NCI-H2171 (cell line): ENCODE data around the gene MMAB.
A peak's percentile ranks its signal among the peaks of the same experiment; 100 is the strongest.
"Not testable (repeated sequence)": the region's sequence is repeated elsewhere in the genome, so short reads cannot be mapped to it uniquely, and the experiment has no call there.

ENCODE experiments used
- DNase-seq: peaks from one replicate; lab custom pipeline; 2025; lab: John Stamatoyannopoulos, UW

The MMAB gene

DNA sequence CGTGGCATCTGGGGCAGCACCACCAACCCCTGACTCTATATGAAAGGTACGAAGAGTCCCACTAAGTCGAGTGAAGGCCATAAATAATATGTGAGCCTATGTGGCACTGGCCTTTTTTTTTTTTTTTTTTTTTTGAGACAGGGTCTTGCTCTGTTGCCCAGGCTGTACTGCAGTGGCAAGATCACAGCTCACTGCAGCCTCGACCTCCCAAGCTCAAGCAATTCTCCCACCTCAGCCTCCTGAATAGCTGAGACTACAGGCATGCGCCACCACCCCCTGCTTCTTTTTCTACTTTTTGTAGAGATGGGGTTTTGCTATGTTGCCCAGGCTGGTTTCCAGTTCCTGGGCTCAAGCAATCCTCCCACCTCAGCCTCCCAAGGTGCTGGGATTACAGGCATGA is 28.8 kb upstream of the MMAB start:
- not testable (repeated sequence) for DNase-seq

DNA sequence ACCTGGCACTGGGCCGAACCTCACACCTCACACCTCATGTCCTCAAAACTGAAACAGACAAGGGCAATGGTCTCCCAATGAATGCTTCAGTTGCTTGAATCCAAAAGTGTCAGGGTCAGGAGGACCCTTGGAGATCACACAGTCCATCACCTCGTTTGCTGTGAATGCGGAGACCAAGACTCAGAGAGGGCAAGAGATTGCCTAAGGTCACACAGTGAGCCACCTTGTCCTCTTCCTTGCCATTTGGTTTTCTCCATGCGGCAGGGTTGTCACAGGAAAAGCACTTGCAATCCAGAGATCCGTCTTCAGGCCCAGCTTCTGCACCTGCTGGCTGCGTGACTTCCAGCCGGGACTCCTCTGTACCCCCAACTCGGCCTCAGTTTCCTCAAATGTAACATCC is 28.3 kb upstream of the MMAB start:
- DNase-seq: no peak

DNA sequence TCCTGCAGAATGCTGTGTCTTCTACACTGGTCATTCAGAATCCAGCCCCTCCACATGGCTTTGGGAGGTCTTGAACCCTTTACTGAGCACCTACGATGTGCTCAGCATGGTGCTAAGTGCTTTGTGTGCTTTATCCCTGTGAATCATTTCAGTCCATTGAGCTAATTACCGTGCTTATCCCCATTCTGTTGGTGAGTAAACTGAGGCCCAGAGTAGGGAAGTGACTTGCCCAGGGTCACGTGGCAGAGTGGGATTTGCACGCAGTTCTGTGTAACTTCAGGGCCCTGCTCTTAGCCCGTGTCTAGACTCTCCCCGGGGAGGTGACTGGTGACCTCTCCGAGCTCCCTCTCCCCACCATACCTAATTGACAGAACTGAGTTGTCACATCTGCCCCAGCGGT is 27.7 kb upstream of the MMAB start:
- DNase-seq: no peak

DNA sequence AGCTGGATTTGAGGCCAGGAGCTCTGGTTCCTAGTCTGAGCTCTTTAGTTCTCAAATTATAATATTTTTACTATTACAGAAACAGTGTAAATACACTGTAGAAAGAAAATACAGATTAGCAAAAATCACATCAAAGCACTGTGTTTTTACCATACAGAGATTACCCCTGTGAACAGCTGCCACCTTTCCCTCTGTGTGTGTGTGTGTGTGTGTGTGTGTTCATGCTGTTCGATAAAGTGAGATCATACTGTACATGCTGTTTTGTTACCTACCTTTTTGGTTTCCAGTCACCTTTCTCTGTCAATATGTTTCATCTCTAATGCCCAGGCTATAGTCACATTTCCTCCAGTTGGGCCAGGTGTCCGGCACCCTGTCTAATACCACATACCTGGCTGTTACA is 27.2 kb upstream of the MMAB start:
- no peak for DNase-seq

DNA sequence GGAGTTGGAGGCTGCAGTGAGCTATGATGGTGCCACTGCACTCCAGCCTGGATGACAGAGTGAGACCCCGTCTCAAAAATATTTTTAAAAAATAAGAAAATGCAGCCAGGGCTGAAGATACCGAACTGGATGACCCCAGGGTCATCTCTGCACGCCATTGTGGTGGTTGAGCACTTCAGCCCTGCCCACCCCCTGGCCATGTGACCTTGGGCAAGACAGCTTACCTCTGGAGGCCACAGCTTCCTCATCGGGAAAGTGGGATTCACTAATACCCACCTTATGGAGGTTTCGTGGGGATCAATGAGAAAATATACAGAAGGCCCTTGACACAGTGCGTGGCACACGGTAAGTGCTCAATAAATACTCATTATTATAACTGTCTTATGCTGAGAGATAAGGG is 25.8 kb upstream of the MMAB start:
- no peak for DNase-seq

DNA sequence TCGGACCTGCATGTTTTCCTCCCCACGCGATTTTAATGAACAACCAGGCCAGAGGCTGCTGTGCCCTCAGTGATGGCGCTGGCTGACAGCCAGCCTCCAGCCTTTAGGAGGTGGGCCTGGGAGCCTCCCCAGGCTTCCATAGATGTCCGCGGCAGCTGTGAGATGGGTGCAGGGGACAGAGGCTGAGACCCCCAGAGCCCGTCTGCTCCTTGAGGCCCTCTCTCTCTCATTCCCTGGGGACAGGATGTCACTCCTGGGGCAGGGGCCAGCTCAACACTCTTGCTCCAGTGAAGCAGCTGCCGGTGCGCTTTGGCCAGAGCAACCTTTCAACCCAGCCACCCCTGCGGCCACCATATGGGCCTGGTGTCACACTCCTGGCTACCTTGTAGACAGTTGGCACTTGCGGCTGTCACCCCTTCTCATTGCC is 25.1 kb upstream of the MMAB start:
- DNase-seq: no peak

DNA sequence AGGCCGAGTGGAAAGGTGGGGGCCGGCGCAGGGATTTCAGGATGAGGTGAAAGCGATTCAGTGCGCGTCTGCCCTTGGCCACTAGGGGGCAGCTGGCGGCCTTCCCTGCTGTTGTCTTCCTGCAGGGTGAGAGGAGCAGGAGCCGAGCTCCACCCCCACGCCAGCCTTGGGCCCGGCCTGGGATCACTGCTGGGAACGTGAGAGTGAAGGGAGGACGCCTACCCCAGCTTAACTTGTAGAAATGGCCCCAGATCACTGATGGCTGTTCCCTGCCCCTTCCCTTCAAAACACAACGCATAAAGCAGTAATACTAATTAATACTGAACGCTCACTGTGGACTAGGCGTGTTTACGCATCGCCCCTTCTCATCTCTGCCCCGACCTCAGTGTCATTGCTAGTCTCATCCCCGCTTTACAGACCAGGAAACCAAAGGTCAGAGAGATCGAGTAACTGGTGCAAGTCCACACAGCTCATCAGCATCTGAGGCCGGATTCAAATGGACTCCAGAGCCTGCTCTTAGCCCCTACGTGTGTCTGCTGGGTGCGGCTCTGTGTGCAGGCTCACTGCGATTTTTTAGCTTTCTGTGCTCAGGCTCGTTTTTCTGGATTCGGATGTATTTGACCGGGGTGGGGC is 24.6 kb upstream of the MMAB start:
- peak; percentile 82 for DNase-seq

DNA sequence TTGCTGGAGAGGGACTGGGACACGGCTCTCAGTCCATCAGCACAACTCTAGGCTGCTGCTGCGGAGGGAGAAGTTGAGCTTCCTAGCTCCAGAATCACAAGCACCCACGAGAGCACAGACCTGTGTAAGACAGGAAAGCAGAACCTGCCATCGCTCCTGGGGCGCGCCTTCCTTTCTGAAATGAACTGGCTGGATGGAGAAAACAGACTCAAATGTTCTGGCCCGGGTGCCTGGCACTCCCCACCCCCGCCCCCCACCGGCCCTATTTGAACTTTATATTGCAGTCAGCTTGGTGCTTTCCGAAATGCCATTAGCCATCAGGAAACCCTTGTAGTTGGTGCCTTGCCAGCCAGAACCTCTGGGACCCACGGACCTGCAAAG is 24.1 kb upstream of the MMAB start:
- DNase-seq: no peak

DNA sequence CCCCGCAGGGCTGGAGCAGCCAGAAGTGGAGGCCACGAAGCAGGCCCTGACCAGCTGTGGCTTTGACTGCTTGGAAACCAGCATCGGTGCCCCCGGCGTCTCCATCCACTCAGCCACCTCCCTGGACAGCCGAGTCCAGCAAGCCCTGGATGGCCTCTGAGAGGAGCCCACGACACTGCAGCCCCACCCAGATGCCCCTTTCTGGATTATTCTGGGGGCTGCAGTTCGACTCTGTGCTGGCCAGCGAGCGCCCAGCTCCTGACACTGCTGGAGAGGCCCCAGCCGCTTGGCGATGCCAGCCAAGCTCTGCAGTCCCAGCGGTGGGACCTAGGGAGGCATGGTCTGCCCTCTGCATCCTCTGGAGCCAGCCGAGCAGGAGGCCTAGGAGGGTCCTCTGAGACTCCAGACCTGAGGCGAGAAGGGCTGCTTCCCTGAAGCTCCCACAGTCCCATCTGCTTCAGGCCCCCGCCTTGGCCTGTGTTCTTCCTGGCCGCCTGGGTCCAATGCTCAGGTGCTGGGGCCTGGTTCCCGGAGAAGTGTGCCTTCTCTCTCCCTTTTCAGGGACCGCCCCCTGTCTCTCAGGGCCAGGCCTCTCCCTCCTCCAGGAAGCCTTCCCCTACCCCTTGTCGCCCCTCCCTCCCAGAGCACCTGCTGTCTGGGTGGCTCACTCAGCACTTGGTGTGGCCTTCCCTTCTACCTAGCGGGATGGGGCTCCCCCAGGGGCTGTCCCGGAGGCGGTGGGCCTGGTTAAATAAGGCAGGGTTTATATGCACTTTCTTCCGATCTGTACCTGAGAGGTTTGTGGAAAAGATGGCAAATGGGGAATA is 23.3 kb upstream of the MMAB start:
- DNase-seq: peak; percentile 53

DNA sequence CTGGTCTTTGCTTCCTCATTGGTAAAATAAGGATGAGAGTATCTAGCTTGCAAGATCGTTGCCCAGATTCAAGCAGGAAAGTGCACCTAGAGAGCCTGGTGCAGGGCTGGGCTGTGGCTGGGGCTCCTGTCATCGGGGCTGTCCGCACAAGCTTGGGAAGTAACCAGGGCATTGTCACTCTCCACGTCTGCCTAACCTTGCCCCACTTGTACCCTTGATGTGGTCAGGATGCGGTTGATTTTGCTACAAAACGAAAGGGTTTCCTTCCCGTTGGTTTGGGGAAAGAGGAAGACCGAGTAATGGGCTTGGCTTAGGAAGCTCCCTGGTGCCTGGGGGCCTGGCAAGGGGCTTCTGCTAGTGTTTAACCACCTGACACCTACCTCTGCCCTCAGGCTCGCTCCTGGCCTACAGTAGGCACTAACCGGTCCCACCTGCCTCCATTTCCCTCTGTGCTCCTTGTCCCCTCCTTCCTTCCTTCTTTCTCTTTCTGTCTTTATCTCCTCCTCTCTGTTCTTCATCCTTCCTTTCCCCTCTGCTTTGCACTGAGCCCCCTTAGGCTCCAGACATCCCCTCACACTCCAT is 22.1 kb upstream of the MMAB start:
- no peak for DNase-seq

DNA sequence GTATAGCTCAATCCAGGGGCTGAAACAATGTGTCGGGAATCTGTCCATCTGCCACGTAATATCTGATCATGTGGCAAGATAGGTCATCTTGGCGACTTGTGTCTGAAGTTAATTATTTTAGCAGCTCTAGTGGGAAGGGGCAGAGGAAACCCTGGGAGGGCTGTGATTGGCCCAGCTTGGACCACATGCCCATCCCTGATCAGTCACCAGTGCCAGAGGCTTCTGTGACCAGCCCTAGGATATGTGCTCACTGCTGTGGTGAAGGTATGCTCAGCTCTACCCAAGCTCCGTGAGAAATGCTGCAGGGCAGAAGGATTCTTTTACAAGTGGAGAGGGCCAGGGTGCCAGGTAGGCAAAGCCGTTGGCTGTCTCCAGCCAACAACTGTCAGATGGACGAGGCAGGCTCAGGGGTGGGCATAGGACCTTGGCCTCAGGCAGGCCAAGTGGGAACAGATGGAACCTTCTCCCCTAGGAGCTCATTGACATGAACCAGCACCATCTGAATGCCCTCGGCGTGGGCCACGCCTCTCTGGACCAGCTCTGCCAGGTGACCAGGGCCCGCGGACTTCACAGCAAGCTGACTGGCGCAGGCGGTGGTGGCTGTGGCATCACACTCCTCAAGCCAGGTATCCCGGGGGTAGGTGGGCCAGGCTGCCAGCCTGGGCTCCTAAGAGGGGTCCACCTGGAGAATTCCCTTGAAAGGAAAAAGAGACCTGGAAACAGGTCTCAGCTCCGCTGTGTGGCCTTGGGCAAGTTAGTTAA is 21.4 kb upstream of the MMAB start:
- DNase-seq: no peak

DNA sequence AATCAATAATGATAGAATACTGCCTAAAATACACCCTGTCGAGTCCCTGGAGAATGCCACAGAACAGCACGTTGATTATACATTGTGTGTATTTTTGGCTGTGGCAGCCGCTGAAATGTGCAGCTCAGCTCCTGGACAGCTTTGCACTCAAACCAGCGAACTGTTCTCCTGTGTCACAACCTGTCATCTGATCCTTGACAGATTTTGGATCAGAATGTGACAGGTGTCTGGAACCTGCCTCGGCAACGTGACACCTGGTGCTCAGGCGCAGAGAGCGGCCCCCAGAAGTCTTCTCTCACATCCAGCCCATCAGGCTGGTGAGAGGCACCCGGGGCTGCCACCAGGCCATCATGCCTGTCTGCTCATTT is 19.6 kb upstream of the MMAB start:
- peak; percentile 95 for DNase-seq

DNA sequence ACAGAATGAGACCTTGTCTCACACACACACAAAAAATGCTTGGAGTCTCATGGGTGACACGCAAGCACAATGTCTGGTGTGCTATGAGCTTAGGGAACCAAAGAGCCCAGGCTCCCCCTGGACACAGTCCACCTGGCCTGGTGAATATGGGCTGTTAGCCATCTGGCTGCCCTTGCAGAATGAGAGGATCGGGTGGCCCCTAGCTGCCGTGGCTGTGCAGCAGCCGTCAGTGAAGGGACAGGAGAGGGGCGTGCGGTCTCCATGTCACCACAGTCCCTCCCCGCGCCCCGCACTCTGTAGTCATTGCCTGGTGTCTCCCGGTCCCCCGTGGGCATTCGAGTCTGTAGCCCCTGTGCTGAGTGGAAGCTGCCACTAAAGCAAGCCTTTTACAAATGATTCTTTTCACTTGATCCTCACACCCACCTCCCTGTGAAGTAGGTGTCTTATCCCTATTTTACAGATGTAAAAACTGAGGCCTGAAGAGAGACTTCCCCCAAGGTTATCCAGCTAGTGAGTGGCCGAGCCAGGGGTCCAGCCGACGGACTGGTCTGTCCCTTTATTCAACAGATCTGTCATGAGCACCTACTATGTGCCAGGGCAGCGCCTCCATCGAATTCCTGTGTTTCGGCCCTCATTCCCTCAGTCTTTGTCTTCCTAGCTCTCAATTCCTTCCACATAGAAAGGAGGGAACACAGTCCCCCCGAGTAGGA is 19.0 kb upstream of the MMAB start:
- DNase-seq: no peak

DNA sequence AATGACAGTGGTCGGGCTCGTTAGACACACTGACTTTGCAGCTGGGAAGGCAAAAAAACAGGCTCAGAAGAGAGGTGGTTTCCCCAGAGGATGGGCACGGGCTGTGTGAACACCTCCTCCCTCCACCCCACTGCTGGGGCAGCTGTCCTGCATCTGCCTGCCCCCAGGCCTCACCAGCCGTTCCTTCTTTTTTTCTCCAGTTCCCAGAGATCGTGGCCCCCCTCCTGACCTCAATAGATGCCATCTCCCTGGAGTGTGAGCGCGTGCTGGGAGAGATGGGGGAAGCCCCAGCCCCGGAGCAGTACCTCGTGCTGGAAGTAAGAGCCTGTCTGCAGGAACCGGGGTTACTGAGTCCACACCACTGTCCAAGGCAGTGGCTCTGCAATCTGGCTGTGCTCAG is 17.7 kb upstream of the MMAB start:
- peak; percentile 21 for DNase-seq

DNA sequence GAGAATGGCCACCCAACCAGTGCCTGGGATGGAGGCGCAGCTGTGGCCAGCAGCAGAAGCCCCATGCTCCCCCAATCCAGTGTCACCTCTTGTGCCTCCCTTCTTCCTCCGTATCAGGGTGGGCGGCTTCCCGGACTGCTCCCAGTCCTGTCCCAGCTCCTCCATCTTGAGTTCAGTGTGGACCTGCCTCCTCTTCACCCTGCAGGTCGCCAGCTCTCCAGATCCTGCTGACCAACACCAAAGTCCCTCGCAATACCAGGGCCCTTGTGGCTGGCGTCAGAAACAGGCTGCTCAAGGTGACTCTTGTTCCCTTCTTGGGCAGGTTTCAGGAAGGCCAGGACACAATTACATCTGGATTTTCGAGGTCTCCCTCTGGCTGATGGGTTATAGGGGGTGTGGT is 17.3 kb upstream of the MMAB start:
- no peak for DNase-seq

DNA sequence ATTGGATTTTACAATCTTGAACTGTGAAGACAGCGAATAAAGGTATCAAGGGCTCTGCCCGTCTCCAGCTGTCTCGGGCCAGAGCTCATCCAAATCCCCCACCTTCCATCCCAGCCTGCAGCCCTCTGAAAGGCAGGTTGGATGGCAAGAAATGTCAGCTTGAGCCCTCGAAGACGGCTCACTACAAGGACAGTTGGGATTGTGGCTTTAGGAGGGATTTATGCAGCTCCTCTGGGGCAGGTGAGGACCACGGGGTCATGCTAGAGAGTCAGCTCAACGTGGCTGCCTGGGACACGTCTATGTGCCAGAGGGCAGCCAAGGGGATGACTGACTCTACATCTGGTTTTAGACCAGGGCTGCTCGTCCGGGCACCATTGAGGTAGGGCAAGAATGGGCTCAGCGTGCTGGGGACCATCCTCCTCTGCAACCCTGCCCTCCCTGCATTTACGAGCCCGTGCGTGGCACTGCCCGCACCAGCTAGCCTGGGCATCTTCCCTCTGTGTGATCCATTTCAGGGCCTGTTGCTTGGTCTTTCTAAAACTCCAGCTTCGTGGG is 16.5 kb upstream of the MMAB start:
- DNase-seq: no peak

DNA sequence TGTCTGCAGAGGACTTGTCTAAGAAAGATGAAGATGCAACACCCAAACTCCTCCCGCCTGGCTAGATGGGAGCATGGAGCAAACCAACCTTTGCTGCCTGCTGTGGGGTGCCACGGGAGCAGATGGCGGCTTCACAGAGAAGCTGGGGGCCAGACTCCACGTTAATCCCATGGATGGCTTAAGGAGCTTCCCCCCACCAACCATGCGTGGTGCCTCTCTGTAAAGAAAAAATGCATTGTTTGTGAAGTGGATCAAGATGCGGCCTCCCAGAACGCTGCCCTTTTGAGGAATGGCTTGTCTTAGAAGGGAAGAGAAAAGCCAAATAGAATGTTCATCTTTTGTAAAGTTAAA is 15.9 kb upstream of the MMAB start:
- no peak for DNase-seq

DNA sequence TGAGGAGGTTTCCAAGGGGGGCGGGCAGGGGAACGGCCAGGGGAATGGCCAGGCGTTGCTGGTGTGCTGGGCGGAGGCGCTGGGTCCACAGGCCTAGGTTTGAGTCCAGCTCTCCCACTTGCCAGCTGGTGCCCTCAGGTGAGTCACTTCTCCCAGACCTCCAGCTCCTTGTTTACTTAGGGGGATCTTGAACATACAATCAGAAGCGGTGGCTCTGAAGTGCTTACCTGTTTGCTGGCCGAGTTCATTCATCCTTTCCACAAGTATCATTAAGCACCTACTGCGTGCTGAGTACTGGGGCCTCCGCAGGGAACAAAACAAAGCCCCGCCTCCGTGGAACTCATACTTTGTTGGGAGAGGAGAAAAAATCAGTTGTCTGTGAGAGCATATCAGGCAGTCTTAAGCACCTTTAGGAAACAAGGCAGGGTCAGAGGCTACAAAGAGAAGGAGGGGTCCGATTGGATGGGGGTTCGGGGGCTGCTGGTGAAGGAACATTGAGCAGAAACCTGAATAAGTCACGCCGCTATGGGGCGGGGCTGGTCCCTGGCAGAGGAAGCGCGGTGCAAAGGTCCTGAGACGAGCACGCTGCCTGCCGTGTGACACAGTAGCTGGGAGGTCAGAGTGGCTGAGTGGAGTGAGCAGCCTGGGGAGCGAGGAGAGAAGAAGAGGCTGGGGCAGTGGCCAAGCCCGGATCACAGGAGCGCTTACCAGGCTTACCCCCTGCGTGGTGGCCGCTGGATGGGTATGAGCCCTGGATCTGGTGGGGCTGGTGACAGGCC is 15.3 kb upstream of the MMAB start:
- DNase-seq: no peak

DNA sequence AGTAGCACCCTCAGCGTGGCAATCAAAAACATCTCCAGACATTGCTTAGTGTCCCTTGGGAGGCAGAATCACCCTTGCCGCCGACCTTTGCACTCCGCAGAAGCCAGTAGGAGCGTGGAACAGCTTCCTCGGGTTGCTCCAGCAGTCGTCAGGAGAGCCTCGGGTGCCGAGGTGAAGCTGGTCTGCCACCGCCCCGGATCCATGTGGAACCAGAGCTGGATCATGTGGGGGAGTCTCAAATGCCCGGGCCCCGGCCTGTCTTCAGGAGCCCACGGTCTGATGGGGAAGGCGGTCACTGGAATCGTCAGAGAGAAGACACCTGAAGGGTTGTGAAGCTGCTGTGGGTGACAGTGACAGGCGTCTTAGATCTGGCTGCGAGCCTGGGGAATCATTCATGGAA is 14.6 kb upstream of the MMAB start:
- no peak for DNase-seq

DNA sequence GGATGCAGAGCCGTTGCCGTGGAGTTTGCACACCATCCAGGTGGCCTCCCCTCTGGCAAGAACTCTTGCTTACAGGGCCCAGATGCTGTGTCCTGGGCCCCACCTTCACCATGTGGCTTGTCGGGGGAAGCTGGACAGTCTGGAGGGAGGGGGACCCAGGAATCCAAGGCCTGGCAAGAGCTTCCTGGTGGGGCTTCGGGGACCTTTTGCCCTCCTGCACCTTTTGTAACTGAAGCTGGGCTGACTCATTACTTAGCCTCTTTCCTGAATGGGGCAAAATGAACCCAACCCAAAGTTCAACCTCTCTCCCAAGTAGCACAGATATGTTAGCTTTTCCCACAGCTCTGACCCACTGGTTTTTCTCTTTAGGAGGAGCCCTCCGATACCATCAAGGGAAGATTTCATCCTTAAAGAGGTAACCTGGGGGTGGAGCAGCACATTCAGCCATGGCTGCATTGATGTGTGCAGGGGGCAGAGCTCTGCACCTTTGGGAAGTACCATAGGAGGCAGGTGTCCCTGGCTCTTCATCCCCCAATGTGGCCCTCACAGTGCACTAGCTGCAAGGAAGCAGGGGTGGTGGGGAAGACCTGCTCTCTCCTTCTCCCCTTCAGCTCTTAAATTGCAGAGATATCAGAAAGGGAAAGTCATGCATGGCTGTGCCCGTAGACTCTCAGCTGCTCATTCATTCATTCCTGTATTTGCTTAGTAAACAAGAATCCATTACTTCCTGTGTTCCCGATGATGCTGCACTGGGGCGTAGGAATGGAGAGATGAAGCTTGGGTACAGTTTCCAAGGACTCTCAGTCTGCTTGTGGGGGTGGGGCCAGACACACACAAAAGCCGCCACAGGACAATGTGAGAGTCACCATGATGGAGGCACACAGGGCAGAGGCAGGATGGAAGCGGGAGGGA is 13.3 kb upstream of the MMAB start:
- DNase-seq: no peak
